Measurements from ENCODE around the gene IL2RA.
"Not testable (repeated sequence)": the region's sequence is repeated elsewhere in the genome, so short reads cannot be mapped to it uniquely, and the experiment has no call there.

Gene IL2RA

DNA sequence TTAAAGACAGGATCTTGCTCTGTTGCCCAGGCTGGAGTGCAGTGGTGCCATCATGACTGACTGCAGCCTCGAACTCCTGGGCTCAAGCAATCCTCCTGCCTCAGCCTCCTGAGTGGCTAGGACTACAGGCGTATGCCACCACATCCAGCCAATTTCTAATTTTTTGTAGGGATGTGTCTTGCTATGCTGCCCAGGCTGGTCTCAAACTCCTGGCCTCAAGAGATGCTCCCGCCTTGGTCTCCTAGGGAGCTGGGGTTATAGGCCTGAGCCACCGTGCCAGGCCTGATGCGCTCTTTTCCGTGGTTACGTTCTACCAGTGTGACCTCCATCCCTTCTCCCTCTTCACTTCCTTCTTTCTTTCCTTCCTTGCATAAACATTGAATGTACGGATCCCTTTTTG, 50.6 kb downstream of the IL2RA start:
- no peak for FAIRE-seq

DNA sequence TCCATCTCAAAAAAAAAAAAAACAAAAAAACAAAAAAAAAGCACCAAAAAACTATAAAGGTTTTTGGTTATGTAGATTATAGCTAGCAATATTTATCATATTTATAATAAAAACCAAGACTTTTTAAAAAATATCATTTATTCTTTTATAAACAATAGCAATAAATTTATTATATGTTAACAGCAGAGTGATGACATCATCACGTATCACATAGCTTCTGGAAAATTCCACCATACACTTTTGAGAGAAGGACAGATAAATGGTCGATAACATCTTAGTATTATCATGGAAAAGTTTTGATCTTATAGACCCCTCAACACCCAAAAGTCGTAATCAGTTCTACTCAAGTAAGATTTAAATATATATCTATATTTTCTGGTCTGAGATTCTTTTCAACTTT, 51.6 kb downstream of the IL2RA start:
- FAIRE-seq, result no peak

DNA sequence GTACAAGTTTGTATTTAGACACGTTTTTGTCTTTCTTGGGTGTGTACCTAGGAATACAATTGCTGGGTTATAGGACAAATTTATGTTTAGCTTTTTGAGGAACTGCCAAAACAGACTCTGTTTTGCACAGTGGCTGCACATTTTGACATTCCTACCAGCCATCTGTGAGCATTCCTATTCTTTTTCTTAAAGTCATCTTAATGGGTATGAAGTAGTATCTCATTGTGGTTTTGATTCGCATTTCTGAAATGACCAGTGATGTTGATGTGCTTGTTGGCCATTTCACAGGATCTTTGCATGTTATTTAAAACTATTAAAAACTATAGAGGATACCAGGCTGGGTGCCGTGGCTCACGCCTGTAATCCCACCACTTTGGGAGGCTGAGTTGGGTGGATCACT, 52.2 kb downstream of the IL2RA start:
- no peak for FAIRE-seq

DNA sequence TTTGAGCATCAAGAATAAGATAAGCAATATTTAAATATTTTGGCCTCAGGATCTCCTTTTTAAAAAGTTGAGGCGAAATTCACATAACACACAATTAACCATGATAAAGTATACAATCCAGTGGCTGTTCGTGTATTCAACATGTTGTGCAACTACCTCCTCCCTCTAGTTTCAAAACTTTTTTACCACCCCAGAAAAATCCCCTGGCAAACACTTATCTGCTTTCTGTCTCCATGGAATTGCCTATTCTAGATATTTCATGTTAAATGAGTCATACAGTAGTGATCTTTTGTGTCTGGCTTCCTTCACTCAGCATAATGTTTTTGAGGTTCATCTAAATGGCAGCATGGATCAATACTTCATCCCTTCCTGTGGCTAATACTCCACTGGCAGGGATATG, 53.0 kb downstream of the IL2RA start:
- FAIRE-seq, result no peak

DNA sequence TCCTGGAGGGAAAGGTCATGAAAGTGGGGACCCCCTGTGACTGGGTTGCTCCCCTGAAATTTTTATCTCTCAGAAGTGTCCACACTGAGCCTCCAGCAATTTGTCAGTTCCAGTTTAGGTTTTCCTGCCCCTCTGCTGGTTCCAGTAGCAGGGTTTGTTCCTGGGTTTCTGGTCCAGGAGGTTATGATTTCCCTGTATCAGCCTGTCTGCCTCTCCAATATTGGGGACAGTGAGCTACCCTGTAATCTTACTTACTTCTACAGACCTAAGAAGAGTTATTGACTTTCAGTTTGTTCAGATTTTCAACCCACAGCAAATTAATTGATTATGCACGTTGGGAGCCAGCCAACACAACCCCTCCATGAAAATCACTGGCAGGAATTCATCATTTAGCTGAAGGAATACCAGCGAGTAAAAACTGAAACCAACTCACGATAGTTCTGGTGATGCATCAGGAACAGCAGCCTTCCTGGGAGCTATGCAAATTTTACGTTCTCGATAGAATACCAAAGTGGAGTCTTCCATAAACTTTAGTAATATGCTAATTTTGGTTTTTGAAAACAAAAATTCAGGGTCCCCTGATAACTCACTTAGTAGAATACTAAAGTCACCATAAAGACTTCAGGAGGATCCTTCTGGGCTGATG, 53.5 kb downstream of the IL2RA start:
- FAIRE-seq, result no peak

DNA sequence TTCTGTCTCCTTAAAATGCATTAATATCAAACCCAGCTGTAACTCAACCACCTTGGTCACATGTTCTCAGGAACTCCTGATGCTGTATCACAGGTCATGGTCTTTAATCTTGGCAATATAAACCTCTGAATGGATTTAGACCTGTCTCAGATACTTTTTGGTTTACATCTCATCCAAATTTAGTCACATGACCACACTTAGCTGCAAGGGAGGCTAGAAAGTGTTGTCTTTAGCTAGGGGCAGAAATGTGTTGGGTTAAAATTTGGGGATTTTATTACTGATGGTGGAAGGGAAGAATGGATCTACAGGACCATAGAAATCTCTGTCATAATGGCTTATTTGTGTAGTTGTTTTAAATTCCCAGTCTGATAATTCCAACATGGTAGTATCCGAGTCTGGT, 55.2 kb downstream of the IL2RA start:
- FAIRE-seq, result no peak

DNA sequence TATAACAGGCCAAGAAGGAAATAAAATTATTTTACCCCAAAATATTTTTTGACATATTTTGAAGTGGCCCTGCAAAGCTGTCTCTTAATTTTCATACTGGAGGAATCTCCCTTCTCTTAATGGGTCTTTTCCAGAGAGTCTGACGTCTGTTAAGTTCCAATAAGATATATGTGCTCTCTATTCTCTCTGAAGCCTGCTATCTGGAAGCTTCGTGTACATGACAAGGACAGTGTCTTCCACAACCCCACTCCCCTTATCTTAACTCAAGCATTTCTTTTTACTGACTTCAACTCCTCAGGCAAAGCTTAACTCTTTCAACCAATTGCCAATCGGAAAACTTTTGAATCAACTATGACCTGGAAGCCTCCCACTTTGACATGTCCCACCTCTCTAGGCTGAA, 55.6 kb downstream of the IL2RA start:
- no peak for FAIRE-seq

DNA sequence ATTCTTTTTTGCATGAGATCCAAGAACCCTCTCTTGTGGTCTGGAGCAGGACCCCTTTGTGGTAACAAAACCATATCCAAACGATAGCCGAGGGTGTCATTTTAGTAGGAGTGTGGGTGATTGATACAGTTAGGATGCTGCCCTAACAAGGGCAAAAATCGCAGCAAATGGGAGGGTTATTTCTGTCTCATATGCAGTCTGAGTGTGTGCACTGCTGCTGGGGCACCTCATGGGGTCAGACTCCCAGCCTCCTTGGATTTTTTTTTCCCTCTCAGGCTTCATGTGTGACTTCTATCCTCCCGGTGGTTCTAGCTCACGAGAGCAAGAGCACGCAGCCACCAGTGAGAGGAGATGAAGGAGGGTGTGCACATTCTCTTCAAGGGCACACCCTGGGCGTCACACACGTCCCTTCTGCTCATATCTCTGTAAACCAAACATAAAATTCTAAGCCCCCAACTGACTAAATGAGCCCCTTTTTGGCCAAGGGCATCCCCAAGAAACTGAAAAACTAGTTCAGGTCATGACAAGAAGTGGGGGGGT, 56.2 kb downstream of the IL2RA start:
- FAIRE-seq, result no peak

DNA sequence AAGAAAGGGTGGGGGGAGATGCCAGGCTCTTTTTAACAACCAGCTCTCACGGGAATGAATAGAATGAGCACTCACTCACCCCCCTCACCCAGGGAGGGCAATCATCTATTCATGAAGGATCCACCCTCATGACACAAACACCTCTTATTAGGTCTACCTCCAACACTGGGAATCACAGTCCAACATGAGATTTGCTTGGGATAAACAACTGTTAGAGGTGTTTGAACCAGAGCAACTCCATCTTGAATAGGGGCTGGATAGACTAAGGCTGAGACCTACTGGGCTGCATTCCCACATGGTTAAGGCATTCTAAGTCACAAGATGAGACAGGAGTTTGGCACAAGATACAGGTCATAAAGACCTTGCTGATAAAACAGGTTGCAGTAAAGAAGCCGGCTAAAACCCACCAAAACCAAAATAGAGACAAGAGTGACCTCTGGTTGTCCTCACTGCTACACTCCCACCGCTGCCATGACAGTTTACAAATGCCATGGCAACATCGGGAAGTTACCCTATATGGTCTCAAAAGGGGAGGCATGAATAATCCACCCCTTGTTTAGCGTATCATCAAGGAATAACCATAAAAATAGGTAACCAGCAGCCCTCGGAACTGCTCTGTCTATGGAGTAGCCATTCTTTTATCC, 56.9 kb downstream of the IL2RA start:
- not testable (repeated sequence) for FAIRE-seq

DNA sequence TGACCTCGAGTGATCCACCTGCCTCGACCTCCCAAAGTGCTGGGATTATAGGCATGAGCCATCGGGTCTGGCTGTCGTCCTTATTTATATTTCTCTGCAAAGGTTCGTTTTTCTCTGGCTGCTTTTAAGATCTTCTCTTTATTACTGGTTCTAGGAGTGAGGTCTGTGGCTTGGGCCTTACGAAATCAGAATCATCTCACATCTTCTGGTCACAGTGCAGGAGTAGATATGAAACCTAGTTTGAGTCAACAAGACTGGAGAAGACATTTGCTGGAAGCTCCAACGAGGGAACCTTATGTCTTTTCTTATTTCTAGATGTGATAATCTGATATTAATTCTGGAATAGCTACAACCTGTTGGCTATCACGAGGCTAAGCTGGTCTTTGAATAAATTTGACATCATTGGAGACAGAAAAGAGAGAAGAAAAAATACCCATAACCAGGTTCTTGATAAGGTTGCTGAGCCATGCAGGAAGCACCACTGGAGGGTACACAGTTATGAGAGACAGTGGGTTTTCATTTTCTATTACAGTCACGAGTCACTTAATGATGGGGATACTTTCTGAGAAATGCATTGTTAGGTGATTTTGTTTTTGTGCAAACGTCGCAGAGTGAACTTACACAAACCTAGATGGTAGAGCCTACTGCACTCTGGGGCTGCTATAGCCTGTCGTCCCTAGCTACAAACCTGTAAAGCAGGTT, 59.2 kb downstream of the IL2RA start:
- FAIRE-seq, result no peak

DNA sequence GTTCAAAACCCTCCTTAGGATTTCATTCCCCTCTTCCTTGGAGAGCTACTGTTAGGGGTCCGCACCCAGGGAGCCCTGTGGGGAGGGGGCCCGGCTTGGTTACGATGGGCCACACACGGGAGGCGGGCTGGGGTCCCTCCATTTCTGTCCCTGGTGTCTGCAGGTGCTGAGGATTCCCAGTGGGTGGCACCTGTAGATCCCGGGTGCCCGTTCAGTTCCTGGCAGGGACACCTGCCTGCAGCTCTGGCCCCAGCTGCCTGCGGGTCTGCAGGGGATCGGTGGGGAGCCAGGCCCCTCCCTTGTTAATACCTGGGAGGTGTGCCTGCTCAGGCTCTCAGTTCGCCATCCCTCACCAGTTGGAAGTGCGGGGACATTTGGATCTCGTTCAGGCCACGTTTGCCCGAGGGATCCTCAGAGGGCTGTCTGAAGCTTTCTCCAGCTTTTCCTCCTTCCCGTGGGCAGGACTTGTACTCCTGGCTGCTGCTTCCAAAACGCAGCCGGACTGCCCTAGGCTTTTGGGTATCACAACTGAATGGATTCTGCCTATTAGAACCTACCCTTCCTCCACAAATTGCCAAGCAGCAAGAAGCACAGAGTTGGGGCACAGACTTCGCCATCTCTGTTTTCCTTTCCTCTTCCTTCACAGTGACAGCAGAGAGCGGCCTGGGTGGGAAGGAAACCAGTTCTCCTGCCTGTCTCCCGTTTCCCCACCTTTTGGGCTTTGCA, 62.6 kb downstream of the IL2RA start:
- FAIRE-seq, result no peak

DNA sequence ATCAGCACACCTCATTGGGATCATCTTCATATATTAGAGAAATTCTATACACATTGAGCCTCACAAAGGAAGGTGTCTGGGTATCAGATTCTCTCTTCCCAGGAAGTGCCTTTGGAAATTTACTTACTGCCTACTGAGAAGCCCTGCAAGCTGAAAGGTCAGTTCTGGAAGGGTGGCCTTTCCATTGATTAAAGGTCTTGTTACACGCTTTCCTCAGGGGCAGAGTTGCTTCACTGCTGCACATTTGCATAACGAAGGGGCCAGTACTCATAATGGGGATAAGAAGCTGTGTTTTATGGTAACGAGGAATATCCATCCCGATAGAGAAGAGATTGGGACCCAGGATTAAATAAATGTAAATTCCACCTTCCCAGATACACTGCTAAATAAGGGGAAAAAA, 65.5 kb downstream of the IL2RA start:
- FAIRE-seq, result no peak

DNA sequence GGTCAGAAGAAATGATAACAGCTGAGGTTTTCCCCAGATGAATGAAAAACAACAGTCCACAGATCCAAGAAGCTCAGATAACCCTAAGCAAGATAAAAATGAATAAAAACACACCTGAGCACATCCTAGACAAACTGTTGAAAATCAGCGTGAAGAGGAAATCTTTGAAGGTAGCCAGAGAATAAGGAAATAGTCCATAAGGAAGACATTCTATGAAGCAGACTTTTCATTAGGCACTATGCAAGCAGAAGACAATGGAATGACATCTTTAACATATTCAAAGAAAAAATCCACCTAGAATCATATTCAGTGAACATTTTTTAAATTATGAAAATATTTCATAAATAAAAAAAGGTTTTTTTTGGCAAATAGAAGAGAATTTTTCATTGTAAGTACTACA, 69.8 kb downstream of the IL2RA start:
- FAIRE-seq, result no peak

DNA sequence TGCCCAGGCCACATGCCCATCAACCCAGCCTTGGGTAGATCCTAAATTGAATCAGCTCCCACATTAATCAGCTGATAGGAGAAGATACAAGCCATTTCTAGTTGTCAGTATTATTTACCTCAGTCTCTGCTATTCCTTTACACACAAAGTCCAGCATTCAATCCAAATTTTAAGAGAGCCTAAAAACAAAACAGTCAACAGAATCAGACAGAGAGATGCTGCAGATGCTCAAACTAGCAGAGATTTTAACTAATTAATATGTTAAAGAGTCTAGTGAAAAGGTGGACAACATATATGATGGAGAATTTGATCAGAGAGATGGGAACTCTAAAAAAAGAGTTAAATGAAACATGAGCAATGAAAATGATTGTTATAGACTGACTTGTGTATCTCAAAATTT, 70.5 kb downstream of the IL2RA start:
- FAIRE-seq, result no peak

DNA sequence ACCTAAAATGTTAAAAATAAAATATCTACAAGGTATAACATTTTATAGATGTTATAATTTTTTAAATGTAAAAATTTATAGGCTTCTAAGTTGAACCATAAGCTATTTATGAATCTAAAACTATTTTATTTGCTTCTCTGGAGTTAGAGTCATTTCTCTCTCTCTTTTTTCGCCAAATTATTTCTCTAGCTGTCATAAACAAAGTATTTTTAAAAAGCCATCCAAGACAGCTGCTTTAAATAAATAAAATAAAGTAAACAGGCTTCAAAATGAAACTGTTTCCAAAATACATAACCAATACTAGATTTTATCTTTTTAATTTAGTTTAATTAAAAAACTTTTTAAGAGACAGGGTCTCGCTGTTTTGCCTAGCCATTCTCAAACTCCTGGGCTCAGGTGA, 72.4 kb downstream of the IL2RA start:
- no peak for FAIRE-seq

DNA sequence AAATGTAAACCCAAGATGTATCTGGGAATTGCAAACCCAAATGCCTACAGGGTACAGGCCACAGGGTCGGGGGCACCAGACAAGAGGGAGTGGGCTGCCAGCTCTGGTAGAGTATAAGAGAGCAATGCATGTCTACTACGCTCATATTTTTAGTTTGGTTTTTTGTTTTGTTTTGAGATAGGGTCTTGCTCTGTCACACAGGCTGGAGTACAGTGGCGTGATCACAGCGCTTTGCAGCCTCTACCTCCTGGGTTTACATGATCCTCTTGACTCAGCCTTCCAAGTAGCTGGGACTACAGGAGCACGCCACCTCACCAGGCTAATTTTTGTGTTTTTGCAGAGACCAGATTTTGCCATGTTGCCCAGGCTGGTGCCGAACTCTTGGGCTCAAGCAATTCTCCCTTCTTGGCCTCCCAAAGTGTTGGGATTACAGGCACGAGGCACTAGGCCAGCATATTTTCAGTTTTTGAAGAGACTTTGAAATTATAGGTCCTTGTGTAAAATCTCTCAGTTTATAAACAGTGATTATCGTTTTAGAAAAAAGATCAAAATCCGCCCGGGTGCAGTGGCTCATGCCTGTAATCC, 73.7 kb downstream of the IL2RA start:
- no peak for FAIRE-seq

DNA sequence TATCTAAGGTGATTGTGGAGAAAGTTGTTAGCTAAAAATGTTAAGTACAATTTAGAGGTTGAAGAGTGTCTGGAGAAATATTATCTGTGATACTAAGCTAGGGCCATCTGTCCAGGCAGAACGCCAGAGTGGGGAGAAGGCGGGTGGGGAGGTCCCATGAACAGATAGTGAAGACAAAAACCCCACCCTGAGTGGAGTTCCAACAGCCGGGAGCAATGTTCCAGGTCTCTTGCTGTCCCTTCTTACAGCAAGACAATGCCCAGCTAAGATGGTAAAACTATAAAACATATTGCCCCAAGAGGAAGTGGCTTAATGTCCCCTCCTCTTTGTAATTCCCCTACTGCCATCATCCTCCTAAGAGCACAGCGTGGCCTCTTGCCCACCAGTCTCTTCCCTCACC, 74.4 kb downstream of the IL2RA start:
- no peak for FAIRE-seq

DNA sequence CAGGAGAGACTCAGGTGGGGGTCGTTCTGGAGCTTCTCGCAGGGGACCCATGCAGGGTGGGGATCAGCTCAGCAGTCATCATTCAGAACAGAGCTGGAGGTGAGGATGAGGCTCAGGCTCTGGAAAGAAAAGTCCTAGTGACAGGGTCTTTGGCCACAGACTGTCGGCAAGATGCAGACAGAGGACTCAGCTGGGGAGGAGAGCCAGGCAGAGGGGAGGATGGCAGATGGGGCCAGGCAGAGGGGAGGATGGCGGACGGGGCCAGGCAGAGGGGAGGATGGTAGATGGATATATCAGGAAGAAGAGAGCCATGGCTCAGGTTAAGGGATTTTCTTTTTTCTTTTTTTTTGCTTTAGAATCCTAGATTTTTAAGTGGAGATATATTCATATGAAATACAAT, 77.1 kb downstream of the IL2RA start:
- FAIRE-seq, result no peak

DNA sequence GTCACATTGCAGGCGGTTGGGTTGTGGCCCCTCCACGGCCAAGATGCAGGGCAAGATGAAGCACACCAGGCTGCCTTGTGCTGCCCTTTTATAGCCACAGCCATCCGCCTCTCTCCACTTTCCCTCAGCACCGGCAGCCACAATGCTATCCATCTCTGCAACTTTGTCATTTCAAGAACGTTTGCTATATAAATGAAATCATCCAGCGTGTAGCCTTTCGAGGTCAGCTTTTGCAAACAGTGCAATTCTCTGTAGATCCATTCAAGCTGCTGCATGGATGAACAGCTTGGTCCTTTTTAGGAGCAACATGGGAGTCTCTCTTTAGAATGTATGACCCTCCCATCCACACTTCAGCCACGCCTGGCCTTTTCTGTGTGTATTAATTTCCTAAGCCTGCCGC, 78.4 kb downstream of the IL2RA start:
- FAIRE-seq, result no peak

DNA sequence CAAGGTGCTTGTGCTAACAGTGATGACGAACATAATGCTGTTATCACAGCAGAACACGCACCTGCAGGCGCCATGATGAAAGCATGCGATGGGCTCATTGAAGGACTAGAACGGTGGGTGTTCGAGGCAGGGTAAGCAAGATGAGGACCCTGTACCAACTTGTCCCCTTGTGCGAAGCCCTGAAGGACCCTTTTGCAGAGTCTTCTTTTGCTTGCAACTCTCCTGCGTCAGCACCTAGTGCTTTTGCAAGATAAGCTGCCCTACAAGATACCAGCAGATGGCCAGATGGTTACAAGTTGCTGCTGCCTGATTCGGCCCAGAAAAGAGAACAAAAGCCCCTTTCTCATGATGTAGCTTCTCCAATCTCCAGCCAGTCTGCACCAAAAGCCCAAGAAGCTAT, 80.6 kb downstream of the IL2RA start:
- FAIRE-seq, result no peak

DNA sequence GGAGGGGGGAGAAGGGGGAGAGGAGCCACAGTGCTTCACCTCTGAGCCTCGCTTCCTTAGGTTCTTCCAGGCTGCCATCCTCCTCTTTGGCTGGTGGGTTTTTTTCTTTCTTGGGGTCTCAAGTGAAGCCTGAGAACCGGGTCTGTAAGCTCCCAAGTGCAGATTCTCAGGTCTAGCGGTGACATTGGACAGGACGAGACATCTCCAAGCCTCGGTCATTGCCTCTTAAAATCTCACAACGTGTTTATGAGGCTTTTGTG, 84.0 kb downstream of the IL2RA start:
- FAIRE-seq, result no peak

DNA sequence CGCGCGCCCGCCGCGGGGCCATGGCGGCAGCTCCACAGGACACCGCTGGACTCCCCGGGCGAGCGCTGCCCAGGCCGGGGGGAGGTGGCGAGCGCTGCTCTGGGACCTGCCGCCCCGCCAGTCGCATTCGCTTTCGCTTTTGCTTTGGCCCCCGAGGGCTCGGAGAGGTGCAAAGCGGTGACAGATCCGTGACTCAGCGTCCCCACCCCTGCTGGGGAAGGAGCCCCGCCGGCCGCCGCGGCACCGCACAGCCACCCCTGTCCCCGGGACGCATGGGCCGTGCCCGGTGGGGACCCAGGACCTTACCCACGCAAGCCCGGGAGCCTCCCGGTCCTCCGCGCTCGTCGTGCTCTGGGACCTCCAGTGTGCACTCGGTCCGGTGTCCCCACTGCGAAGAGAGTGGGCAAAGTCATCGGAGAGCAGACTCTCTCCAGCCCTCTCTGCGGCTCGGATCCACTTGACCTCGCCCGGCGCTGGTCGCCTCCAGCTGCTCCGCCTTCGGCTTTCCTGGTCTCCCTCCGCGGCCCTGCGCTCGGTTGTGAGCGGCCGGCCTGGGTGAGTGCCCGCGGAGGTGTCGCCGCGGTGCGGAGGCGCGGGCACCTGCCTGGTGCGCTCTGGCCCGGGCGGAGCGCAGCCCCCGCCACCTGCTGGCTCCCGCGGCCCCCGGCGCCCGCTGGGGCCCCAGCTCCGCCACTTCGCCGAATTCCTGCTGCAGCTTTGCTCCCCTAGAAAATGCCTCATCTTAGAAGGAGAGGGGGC, 84.5 kb downstream of the IL2RA start, which contains the start of gene IL15RA:
TSS of gene IL15RA (minus strand) at position 73 of the 759 bp plus-strand sequence. CDS start at position 22, 51 bp downstream.
- no peak for FAIRE-seq
